ENCODE results near the gene PTPRN2.

The PTPRN2 gene

DNA sequence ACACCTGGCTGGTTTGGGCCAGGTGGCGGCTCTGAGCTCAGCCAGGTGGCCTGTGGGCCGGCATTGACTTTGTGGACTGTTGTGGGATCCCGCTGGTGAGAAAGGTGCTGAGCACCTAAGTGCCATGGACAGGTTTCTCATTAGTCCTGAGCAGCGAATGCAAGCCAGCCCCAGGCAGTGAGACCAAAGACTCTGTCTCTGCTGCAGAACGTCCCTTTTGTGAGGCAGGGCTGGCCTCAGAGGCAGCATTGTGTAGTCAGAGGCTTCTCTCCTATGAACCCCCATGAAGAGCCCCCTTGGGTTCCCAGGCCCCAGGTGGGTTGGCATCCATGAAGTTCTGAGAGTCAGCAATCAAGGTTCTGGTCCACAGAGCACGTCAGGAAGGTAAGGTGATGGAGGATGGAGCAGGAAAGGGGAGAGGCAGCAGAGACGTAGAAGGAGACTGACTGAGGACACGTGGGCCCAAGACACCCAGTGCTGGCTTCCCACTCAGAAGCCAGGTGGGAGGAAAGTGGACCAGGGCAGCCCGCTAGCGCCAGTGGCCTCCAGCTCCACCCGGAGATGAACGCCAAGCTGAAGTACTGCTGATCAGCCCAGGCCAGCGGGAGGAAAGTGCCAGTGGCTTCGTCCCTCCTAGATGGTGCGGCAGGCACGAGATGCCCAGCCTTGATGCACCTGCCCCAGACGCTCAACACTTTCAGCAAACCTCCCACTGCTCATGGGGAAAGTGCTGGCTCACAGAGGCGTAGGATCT is 19.2 kb upstream of the PTPRN2 start:
- WGBS (ENCODE audit: extremely low coverage, insufficient coverage, low lambda C conversion rate) = no CpG with 5 or more reads among the region's 18 CpGs
- no peak overlapping the region for H2BK5ac ChIP-seq (ENCODE audit: low read length)
- no peaks in the 10 kb centered on the region for H3K4me1 ChIP-seq (ENCODE audit: control insufficient read depth, low read depth, low read length)
- no peaks in the 10 kb centered on the region for H3K27me3 ChIP-seq (ENCODE audit: insufficient read depth, low read length, poor library complexity)
- H3K4me2 ChIP-seq (ENCODE audit: low read length) = no peak overlapping the region
- H3K4me3 ChIP-seq (ENCODE audit: low read length) = no peak overlapping the region
- no peak overlapping the region for H4K8ac ChIP-seq (ENCODE audit: low read depth, low read length)
- H3K56ac ChIP-seq (ENCODE audit: low read length) = no peak overlapping the region
- H3K27ac ChIP-seq (ENCODE audit: low read depth, low read length) = no peak overlapping the region
- no peak overlapping the region for H2AK5ac ChIP-seq (ENCODE audit: low read length)
- H3K79me2 ChIP-seq (ENCODE audit: control insufficient read depth, insufficient read depth, low read length) = no peaks in the 10 kb centered on the region
- no peaks in the 10 kb centered on the region for H3K36me3 ChIP-seq (ENCODE audit: control insufficient read depth, insufficient read depth, low read length)
- no peak overlapping the region for H4K5ac ChIP-seq (ENCODE audit: low read length)
- no peak overlapping the region for H3K4ac ChIP-seq (ENCODE audit: low read depth, low read length)
- no peak overlapping the region for H2BK120ac ChIP-seq (ENCODE audit: low read depth, low read length)
- H3K18ac ChIP-seq (ENCODE audit: low read length) = no peak overlapping the region
- no peak for DNase-seq
- H3K23ac ChIP-seq (ENCODE audit: low read length) = no peak overlapping the region
- H2BK15ac ChIP-seq (replicated peaks; ENCODE audit: low read depth) = no peak overlapping the region
- H3K79me1 ChIP-seq (ENCODE audit: low read length) = no peaks in the 10 kb centered on the region
- no peak overlapping the region for H3K9ac ChIP-seq (ENCODE audit: low read length)

DNA sequence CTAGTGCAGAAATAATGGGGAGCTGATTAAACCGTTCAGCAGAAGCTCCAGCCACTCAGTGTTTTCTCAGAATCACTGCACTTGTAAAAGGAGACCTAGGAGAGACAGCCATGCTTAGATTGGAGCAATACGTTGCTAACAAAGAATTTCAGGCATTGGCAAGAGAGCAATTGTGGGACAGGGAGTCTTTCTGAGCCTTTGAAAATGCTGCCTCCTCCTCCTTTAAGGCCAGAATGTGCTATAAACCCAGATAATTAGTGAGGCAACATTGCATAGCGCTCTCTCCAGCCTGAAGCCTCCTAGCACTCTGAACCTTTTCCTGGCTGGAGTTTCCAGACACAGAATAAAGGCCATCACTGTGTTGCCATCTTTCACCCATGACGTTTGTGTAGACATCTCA is 18.5 kb upstream of the PTPRN2 start:
- H2BK15ac ChIP-seq (replicated peaks; ENCODE audit: low read depth) = no peak overlapping the region
- H2BK120ac ChIP-seq (ENCODE audit: low read depth, low read length) = no peak overlapping the region
- H3K79me1 ChIP-seq (ENCODE audit: low read length) = no peaks in the 10 kb centered on the region
- H2BK5ac ChIP-seq (ENCODE audit: low read length) = no peak overlapping the region
- no peak overlapping the region for H3K56ac ChIP-seq (ENCODE audit: low read length)
- WGBS (ENCODE audit: extremely low coverage, insufficient coverage, low lambda C conversion rate) = no CpG with 5 or more reads among the region's 4 CpGs
- H3K36me3 ChIP-seq (ENCODE audit: control insufficient read depth, insufficient read depth, low read length) = no peaks in the 10 kb centered on the region
- H3K23ac ChIP-seq (ENCODE audit: low read length) = no peak overlapping the region
- no peaks in the 10 kb centered on the region for H3K79me2 ChIP-seq (ENCODE audit: control insufficient read depth, insufficient read depth, low read length)
- no peak overlapping the region for H3K4ac ChIP-seq (ENCODE audit: low read depth, low read length)
- no peak overlapping the region for H3K18ac ChIP-seq (ENCODE audit: low read length)
- H3K27me3 ChIP-seq (ENCODE audit: insufficient read depth, low read length, poor library complexity) = no peaks in the 10 kb centered on the region
- H3K4me1 ChIP-seq (ENCODE audit: control insufficient read depth, low read depth, low read length) = no peaks in the 10 kb centered on the region
- no peak overlapping the region for H2AK5ac ChIP-seq (ENCODE audit: low read length)
- H4K5ac ChIP-seq (ENCODE audit: low read length) = no peak overlapping the region
- H3K27ac ChIP-seq (ENCODE audit: low read depth, low read length) = no peak overlapping the region
- no peak for DNase-seq
- H4K8ac ChIP-seq (ENCODE audit: low read depth, low read length) = no peak overlapping the region
- H3K9ac ChIP-seq (ENCODE audit: low read length) = no peak overlapping the region
- H3K4me3 ChIP-seq (ENCODE audit: low read length) = no peak overlapping the region
- H3K4me2 ChIP-seq (ENCODE audit: low read length) = no peak overlapping the region

DNA sequence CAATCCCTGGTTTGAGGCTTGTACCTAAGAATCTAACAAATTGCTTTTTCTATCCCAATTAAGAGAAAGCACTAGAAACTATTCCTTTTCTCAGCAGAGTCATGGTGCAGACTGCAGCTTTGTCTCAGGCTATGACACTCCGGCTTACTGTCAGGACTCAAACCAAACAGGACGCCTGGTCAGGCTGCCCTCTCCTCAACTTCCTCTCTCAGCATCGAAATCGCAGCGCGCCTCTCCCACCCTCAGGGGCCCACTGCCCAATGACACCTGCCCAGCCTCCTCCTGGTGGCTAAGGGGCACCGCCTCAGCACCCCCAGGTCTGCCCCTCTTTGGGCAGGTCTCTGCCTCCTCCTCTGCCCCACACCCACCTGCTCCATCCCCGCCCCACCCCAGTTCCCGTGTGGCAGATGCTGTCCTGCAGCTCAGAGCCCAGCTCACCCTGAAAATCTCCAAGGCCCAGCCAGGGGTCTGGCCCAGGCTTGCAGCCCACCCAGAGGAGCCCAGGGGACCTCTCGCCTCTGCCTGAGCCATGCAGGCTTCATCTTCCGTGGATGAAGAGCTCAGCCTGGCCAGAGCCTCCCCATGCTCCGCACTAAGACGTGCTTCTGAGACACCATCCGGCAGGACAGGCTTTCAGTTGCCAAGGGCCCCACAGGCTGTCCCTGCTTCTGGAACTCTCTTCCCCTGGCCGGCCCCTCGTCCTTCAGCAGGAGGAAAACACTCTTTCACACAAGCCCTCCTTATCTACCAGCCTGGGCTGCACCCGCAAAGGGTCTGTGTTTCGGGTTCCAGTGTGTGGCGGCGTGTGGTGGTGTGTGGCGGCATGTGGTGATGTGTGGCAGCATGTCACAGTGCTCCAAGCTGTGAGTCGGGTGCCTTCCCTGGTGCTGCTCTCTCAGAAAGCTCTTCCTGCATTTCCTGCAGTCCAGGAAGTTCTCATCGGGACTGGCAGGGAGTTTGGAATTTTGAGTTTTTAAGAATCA is 16.4 kb upstream of the PTPRN2 start:
- Histone ChIP-seq H2BK120ac (ENCODE audit: low read depth, low read length) (no peak overlapping the region), H3K4me2 (ENCODE audit: low read length) (no peak overlapping the region), H2BK15ac (replicated peaks; ENCODE audit: low read depth) (no peak overlapping the region), H3K27me3 (ENCODE audit: insufficient read depth, low read length, poor library complexity) (no peaks in the 10 kb centered on the region), H3K9ac (ENCODE audit: low read length) (no peak overlapping the region), H2BK5ac (ENCODE audit: low read length) (no peak overlapping the region), H4K8ac (ENCODE audit: low read depth, low read length) (no peak overlapping the region), H3K23ac (ENCODE audit: low read length) (no peak overlapping the region), H3K79me1 (ENCODE audit: low read length) (no peaks in the 10 kb centered on the region), H3K4me1 (ENCODE audit: control insufficient read depth, low read depth, low read length) (no peaks in the 10 kb centered on the region), H3K36me3 (ENCODE audit: control insufficient read depth, insufficient read depth, low read length) (no peaks in the 10 kb centered on the region), H3K4ac (ENCODE audit: low read depth, low read length) (no peak overlapping the region), H2AK5ac (ENCODE audit: low read length) (no peak overlapping the region), H3K4me3 (ENCODE audit: low read length) (no peak overlapping the region), H3K18ac (ENCODE audit: low read length) (no peak overlapping the region), H4K5ac (ENCODE audit: low read length) (no peak overlapping the region), H3K56ac (ENCODE audit: low read length) (no peak overlapping the region), H3K79me2 (ENCODE audit: control insufficient read depth, insufficient read depth, low read length) (no peaks in the 10 kb centered on the region), H3K27ac (ENCODE audit: low read depth, low read length) (no peak overlapping the region)
- no peak for DNase-seq
- no CpG with 5 or more reads among the region's 23 CpGs for WGBS (ENCODE audit: extremely low coverage, insufficient coverage, low lambda C conversion rate)

DNA sequence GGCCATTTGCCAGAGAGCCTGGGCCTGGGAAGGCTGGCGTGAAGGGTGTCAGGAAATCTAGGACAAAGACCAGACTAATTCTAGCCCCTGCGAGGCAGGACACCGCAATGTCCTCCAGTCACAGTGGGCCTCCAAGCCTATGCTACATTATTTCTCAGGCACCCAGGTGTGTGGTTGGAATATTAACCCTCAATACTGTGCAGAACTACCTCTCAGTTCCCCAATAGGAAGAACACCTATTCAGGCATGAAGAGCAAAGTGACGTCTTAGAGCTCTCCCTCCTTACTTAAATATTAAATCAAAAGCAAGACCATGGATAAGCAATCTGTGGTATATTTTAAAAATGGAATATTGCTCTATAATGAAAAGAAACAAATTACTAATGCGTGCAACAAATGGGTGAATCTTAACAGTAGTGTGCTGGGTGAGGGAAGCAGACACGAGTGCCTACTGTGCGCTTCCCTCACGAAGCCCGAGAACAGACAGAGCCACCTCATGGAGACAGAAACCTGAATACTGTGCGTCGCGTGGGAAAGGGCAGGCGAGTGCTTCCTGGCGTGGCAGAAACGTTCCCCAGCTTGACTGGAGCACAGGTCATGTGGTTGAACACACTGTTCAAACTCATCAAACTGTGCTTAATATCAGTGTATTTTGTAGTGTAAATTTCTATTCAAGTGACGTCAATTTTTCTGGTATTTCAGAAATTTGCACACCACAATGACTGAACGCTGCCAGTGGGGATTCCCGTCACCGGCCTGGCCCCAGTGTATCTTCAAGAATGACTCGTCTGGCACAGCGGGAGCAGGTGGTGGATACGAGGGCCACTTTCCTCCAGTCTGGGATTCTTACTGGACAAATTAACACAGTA is 15.5 kb upstream of the PTPRN2 start:
- H3K9ac ChIP-seq (ENCODE audit: low read length) = no peak overlapping the region
- no peak overlapping the region for H3K27ac ChIP-seq (ENCODE audit: low read depth, low read length)
- H3K4me3 ChIP-seq (ENCODE audit: low read length) = no peak overlapping the region
- H3K4ac ChIP-seq (ENCODE audit: low read depth, low read length) = no peak overlapping the region
- no peak overlapping the region for H2BK120ac ChIP-seq (ENCODE audit: low read depth, low read length)
- no peak overlapping the region for H4K5ac ChIP-seq (ENCODE audit: low read length)
- H3K4me1 ChIP-seq (ENCODE audit: control insufficient read depth, low read depth, low read length) = no peaks in the 10 kb centered on the region
- H3K79me2 ChIP-seq (ENCODE audit: control insufficient read depth, insufficient read depth, low read length) = no peaks in the 10 kb centered on the region
- no peak for DNase-seq
- H3K18ac ChIP-seq (ENCODE audit: low read length) = no peak overlapping the region
- no peak overlapping the region for H2BK15ac ChIP-seq (replicated peaks; ENCODE audit: low read depth)
- no peaks in the 10 kb centered on the region for H3K27me3 ChIP-seq (ENCODE audit: insufficient read depth, low read length, poor library complexity)
- no peak overlapping the region for H3K56ac ChIP-seq (ENCODE audit: low read length)
- no peaks in the 10 kb centered on the region for H3K79me1 ChIP-seq (ENCODE audit: low read length)
- no peak overlapping the region for H2AK5ac ChIP-seq (ENCODE audit: low read length)
- H2BK5ac ChIP-seq (ENCODE audit: low read length) = no peak overlapping the region
- no peak overlapping the region for H4K8ac ChIP-seq (ENCODE audit: low read depth, low read length)
- no peak overlapping the region for H3K4me2 ChIP-seq (ENCODE audit: low read length)
- no peak overlapping the region for H3K23ac ChIP-seq (ENCODE audit: low read length)
- H3K36me3 ChIP-seq (ENCODE audit: control insufficient read depth, insufficient read depth, low read length) = no peaks in the 10 kb centered on the region
- WGBS (ENCODE audit: extremely low coverage, insufficient coverage, low lambda C conversion rate) = no CpG with 5 or more reads among the region's 22 CpGs

DNA sequence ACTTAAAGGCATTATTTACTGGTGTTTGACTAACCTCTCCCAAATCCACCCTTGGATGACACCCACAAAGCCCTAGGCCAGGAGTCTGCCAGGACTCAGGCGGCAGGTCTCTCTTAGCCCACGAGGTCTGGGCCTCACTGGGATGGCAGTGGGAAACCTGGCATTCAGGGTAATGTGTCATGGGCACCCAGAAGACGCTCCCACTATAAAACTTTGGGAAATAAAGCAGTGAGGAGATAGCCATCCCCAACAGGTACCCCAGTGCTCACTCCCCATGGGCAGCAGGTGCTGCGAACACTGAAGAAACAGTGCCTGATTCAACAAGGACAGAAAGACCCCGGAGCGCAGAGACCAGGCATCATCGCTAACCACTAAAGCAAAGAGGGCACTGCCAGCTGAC is 14.4 kb upstream of the PTPRN2 start:
- WGBS (ENCODE audit: extremely low coverage, insufficient coverage, low lambda C conversion rate) = no CpG with 5 or more reads among the region's 7 CpGs
- Histone ChIP-seq H2BK120ac (ENCODE audit: low read depth, low read length) (no peak overlapping the region), H3K4me3 (ENCODE audit: low read length) (no peak overlapping the region), H3K4me2 (ENCODE audit: low read length) (no peak overlapping the region), H2AK5ac (ENCODE audit: low read length) (no peak overlapping the region), H4K8ac (ENCODE audit: low read depth, low read length) (no peak overlapping the region), H3K4me1 (ENCODE audit: control insufficient read depth, low read depth, low read length) (no peaks in the 10 kb centered on the region), H3K4ac (ENCODE audit: low read depth, low read length) (no peak overlapping the region), H3K79me1 (ENCODE audit: low read length) (no peaks in the 10 kb centered on the region), H4K5ac (ENCODE audit: low read length) (no peak overlapping the region), H2BK5ac (ENCODE audit: low read length) (no peak overlapping the region), H2BK15ac (replicated peaks; ENCODE audit: low read depth) (no peak overlapping the region), H3K56ac (ENCODE audit: low read length) (no peak overlapping the region), H3K79me2 (ENCODE audit: control insufficient read depth, insufficient read depth, low read length) (no peaks in the 10 kb centered on the region), H3K23ac (ENCODE audit: low read length) (no peak overlapping the region), H3K9ac (ENCODE audit: low read length) (no peak overlapping the region), H3K27me3 (ENCODE audit: insufficient read depth, low read length, poor library complexity) (no peaks in the 10 kb centered on the region), H3K36me3 (ENCODE audit: control insufficient read depth, insufficient read depth, low read length) (no peaks in the 10 kb centered on the region), H3K27ac (ENCODE audit: low read depth, low read length) (no peak overlapping the region), H3K18ac (ENCODE audit: low read length) (no peak overlapping the region)
- DNase-seq = no peak
